ENCODE data around the gene SEC24D.

SEC24D gene

DNA sequence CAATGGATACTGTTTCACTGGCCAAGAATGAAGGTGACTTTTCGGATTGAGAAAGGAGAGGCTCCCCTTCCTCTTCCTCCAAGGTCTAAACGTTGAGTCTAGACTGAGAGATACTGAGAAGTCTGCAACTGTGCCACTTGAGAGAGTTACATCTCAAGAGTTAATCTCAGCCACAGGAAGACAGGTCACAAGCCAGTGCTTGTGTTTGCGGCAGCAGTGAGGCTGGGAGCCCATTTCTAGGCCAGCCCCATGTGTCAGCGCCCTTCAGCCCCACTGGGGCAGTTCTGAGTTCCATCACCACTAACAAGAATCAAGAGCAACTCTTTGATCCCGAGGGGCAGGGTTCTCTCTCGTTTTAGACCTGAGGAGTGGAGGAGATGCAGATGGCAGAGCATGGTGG, 7.3 kb upstream of the SEC24D start:
- DNase-seq, result no peak

DNA sequence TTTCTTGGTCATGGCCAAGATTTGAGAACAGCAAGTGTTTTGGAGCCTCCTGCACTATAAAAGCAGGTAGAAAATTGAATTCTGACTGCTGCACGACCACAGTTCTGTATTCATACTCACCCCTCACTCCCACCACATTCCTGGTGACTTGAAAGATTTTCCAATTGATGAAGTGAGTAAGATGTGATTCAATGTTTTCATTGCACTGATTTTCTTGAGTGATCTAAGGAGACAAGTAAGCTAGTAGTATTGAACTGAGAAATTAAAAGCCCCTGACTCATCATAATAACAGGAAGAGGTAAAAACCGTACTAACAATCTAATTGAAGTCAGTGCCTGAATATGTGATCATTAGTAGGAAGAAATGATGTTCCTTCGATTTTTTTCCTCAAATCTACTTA, 6.1 kb upstream of the SEC24D start:
- no peak for DNase-seq

DNA sequence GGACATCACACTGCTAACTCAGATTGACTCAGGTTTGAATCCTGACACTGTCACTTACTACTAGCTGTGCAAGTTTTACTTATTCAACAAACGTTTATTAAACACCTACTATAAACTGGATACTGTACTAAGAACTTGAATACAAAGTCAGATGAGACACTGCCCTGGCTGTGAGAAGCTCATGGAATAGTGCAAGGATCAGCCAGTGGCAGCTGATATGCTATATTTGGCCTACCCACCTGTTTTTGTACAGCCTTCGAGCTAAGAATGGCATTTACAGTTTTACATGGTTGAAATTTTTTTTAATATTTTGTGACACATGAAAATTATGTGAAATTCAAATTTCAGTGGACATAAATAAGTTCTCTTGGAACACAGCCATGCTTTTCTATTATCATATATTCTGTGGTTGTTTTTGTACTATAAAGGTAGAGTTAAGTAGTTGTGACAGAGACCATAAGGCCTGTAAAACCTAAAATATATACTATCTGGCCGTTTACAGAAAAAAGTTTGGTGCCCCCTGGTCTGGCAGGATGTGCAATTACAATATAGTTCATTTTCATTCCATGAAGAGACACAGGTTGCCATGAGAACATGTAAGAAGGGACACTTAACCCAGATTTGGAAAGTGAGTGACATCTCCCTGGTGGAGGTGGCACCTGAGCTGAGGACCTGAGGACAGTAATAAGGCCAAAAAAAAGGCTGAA, 3.4 kb upstream of the SEC24D start:
- no peak for DNase-seq

DNA sequence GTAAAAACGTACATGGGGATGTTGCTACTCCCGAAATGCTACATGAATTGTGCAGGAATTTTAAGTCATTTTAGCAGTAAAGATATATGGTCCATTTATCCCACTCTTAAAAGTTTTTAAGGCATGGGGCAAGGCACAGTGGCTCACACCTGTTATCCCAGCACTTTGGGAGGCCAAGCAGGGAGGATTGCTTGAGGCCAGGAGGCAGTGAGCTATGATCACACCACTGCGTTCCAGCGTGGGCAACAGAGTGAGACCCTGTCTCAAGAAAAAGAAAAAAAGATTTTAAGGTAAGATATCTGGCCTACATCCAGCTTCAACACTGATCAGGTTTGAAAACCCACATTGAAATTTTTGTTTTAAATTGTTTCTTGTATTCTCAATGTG, 1.2 kb upstream of the SEC24D start:
- no peak for DNase-seq

DNA sequence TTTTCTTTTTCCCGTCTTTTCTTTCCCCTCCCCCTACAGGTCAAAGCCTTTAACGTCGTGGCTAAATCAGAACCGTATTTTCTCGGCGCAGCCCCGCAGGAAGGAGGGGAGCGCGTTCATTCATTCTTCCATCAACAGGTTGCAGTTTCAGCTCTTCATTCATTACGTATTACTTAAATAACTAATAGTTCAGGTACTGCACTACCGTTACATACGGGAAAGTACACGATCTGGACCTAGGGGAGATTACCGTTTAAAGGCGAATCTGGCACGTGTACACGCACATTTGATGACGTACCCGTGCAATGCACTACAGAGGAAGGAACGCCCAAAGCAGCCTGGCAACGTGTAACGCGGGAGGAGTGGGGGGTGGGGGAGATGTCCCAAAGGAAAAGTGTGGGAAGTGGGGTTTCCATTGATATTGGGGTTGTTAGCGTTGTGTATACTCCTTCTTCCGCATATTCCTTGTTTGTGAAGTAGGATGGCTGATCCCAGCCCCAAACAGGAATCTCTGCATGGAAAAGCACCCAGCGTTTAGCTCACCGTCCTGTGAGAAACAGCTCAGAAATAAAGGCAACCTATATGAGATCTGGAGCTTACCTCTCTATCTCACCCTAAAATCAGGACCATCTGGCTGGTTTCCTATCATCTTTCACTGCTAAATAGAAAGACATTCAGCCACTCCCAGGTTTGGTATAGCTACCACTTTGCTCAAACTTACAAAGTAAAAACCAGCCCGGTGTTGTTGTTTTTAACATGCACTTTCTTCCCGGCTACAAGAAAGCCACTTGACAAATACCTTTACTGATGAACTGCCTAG, 585 bp upstream of the SEC24D start:
- peak; percentile 61 for DNase-seq

DNA sequence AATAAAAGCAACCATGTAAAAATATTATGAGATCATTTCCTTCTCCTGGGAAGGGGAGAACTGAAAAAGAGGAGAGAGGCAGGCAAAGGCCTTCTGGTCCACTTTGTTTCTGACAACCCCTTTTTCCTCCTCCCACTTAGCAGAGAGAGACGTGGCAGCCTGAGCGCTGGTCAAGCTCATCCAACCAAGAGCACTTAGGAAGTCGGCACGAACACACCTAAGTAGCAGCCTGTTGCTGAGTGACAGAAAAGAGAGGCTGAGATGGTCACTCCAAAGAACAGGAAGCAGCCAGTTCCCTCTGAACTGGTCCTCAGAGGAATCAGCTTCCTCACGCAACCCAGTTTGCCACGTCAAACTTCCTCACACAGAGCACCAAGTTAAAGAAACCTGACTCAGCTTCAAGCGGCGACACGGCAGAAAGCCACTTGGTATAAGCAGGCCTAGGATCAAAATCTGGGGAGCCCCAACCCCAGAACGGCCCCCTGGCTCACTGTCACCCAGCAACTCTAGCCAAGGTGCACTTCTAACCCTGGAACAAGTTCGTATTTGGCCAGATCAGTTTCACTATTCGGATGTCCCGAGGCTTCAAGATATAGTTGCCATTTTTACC, 861 bp downstream of the SEC24D start:
- DNase-seq, result peak; percentile 52

DNA sequence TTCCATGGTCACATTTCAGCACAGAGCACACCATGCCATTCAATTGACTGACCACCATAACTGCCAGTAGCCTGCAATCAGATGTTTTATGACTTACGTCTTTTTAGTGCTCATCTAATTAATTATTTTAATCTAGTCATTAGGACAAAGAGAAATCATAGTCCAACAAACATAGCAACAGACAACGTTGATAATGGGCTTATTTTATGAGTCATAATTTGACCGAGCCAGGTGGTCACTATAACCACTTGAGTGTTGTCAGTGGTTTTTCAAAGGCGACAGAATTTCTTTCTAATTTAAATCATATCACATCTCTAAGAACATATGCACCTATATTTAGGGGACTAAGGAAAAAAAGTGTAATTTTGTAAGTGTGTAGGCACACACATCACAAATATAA, 1.9 kb downstream of the SEC24D start:
- DNase-seq, result no peak

DNA sequence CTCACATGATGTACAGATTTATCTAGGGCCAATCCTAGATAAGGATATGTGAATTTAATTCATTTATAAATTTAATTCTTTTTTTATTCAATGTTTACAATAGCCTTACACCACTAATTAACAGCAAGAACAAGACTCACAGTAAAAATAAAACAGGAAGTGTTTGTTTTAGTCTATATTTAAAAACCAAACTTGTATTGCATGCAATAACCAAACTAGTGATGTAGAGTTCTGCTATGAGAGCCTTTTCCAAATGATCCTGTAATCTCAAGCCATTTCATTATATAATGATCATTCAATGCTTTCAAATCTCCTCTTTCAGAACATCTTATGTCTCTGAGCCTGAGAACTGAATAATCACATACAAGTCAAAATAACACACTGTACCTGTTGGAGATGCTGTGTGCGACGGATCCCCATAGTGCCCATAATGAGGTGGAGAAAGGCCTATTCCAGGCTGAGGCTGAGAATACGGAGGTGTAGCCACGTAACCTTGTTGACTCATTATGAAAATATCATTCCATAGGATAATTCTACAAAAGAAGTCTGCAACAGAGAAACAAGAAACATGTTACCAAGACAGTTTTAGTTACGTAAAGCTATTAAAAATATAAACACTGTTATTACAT, 2.6 kb downstream of the SEC24D start:
- no peak for DNase-seq

DNA sequence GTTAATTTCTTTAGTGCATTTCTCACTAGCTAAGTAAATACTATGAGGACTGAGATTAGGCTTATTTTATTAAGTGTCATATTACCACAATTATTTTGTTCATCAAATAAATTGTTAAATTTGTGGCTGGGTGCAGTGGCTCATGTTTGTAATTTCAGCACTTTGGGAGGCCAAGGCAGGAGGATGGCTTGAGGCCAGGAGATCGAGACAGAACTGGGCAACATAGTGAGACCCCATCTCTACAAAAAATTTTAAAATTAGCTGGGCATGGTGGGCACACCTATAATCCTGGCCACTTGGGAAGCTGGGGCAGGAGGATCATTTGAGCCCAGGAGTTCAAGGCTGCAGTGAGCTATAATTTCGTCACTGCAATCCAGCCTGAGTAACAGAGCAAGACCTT, 6.8 kb downstream of the SEC24D start:
- no peak for DNase-seq

DNA sequence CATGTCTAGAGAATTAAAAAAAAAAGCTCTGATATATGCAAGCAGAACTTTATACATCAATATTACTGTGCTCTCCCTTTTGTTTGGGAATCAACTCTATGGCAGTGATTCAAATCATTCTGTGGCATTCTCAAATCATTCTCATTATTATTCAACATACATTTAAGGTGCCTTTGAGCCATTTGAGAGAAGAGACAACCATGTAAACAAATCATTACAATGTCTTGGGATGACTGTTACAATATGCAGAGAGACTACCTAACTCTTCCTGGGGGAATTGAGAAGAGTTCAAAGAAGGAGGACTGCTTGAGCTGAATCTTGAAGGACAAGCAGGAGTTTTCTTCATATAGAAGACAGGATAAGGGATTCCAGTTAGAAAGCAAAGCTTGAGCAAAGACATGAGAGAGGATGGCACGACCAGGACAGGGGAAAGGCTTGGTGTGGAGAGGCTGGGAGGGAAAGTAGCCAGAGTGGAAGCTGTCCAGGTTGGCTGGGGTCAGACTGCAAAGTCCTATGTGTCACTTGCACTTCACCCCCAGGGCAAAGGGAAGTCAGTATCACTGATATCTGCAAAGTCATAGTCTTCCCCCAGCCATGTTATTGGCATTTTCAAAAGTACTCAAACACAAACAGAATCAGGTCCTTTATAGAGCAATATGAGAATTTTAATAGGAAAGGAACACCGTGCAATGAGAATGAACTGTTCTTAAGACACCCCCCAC, 9.0 kb downstream of the SEC24D start:
- DNase-seq, result no peak

DNA sequence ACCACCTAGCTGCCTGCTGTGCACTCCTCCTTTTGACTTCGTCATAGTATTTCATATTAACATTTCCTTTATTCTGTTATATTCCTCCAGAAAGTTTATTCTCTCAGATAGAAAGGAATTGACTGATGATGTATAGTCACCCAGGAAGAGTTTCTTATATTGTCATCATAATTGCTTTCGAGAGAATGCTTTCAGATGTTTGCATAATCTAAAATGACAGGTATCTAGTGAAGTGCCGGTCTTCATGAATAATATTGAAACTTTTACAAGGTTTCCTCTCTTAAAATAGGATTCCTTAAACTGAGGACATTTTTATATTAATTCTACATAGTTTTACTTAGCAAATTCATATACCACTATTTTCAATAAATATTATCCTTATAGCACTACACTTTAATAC, 10.1 kb downstream of the SEC24D start:
- DNase-seq, result no peak

DNA sequence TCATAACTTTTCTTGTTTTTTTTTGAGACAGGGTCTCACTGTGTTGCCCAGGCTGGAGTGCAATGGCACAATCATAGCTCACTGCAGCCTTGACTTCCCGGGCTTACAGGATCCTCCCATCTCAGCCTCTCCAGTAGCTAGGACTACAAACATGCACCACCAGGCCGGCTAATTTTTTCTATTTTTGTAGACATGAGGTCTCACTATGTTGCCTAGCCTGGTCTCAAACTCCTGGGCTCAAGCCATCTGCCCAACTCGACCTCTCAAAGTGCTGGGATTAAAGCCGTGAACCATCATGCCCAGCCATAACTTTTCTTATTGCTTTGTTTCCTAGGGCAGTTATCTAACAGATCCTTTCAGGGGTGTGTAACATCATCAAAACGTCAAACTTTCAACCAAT, 11.8 kb downstream of the SEC24D start:
- DNase-seq, result no peak

DNA sequence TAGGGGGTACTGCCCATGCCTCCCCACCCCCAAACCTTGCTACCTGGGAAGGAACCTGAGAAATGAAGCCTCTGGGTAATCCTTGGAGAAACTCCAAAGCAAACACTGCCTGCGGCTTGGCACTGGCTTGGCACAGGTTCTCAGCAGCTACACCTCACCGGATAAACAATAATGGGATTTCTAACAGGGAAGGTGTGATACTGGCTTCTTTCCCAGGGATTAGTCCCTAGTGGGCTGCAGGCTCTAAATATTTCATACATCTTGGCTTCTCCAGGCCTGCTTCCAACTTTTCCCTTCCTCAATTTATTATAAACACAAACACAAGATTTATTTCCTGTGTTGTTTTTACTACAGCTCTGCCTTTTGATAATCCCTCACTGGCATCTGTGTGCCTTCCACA, 12.5 kb downstream of the SEC24D start:
- DNase-seq, result no peak

DNA sequence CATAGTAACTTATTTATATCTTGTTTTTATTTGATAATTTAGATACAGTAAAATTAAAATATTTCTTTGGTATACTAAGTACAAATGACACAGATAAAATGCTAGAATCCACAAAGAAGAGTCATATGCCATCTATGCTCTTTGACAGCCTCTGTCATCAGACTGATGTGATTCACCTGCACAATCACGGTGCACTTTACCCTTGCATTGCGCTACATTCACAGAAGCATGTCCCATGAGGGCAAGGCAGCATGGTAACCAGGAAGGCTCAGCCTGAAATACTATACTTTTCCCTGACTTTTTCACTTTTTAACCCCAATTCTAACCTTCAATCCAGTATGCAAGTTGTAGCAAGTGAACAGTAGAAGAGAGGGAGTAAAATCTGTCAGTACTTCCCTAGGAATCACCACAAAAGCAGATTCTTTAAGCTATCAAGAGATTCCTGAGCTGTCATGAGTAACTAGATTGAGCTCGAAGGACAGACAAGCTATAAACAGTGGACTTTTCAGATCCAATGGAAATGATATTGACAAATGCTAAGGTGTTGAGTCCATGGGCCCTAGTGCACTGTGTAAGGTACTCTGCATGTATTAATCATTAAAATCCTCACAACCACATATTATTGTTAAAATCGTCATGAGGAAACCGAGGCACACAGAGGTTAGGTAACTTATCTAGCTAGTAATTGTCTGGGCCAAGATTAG, 14.2 kb downstream of the SEC24D start:
- DNase-seq, result no peak

DNA sequence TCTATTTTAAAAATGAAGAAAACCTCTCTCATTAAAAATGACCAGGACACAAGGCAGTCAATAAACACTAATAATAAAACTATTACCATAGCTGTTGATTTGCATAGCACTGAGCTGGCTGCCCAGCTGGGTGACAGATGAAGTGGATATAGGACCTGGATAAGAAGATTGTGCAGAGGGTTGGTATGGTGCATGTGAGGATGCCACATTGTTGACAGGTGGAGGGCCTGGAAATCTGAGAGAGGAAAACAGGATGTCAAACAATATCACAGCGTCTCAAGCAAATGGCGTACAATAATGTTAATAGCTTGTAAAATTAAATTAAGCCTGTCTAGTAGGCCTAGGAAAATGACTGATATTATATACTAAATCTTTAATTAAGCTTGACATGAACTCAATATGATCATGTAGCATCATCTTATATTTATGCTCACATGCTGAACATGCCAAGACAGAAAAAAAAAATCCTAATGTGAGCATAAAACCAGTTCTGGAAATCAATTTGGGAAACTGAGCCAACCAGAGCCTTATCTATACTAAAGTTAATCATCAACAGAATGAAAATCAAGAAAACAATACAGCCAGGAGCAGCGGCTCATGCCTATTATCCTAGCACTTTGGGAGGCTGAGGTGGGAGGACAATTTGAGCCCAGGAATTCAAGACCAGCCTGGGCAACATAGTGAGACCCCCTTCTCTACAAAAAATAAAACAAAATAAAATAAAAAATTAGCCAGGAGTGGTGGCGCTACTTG, 18.6 kb downstream of the SEC24D start:
- no peak for DNase-seq

DNA sequence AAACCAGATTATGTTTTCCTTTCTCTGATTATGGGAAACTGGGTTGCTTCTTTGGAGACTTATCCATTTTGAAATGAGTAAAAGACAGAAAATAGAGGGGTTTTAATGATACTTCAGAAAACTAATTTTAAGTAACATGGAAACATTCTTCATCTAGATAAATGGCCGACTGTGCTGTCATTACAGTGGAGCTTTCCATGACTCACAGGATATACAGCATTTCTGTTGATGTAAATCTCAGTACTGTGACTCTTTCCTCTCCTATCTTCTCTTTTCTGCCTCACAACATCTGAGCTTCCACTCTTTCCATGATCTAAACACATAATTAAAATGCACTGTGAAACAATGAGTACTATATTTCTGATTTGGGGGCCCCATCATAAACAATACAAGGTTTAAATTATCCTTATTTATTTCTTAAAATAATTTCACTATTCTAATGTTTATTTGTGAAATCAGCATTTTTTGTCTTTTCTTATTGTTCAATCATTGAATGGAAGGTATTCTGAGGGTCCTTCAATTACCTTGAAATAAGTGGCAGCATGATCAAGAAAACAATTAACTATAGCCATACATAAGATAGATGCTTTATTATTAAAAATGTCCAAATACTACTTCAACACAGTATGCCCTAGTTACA, 19.3 kb downstream of the SEC24D start:
- DNase-seq, result no peak

DNA sequence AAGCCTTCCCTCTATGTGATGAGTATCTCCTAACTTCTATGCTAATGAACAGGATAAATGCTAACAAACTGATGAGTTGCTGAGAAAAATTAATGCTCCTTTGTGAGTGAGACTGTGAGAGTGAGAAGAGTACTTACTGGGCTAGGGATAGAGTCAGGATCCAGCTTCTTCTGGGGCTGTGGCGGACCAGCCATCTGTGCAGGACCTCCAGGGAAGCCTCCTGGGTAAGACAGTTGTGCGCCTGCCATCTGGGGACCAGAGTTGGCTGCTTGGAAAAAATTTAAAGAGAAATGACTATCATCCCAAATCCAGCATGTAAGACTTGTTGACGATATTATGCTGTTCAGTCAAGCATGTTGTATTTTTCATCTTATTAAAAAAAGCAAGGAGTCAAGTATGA, 21.0 kb downstream of the SEC24D start:
- DNase-seq, result no peak

DNA sequence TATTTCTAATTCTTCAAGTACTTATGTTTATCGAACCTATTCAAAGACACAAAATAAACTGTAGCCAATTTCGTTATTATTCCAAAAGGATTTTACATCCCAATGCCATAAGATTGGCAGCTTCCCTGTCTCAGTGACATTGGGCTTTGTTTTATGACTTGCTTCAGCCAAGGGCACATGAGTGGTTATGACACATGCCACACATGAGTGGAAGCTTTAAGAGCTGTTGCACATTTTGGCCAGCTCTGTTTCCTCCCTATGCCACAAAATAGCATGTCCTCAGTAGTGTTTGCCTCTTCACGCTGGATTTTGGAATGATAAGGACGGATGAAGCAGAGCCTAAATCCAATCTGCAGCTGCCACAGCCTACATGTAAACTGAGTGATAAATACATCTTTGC, 21.9 kb downstream of the SEC24D start:
- DNase-seq, result no peak

DNA sequence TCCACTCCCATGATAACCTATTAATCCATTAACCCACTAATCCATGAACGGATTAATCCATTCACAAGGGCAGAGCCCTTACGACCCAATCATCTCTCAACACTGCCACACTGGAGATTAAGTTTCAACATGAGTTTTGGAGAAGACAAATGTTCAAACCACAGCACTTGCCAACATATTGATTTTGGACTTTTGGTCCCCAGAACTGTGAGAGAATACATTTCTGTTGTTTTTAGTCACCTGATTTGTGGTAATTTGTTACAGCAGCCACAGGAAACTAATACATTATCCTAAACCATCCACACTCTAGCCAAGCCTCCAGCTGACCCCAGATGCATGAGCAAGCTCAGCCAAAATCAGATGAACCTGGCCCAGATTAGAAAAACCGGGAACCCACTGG, 22.4 kb downstream of the SEC24D start:
- DNase-seq, result no peak

DNA sequence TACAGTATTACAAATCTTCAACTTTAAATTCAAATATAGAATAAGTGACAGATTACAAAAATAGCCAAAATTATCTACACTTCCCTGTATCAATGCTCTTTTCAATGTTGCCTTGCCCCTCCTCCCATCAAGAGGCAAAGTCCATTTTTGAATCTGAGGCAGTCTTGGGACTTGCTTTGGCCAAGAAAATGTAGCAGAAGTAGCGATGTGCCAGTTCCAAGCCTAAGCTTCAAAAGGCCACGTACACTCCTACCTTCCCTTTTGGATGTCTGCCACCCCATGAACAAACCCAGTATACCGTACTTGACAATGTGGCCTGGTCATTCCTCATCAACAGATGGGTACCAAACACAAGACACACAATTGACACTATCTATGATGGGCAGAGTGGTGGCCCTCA, 24.1 kb downstream of the SEC24D start:
- DNase-seq, result no peak
